Calu3 (cell line): ENCODE results near the gene PRKAR2B. TPM values are rescaled to one million over a fixed set of nuclear protein-coding genes. Genes with fewer than 3 reads are reported as not detected.

ENCODE experiments used
- BruUV-seq: library from RNA; stranded (reverse); fragments of 400-500 nt; replicated peaks from 2 replicates; lab custom pipeline; 2021; lab: Mats Ljungman, UMichigan
- CTCF ChIA-PET: fragments of 300-600 bp; sonication (Branson Sonifier 250); formaldehyde crosslinking; loops from one replicate; lab custom pipeline; 2022; ENCODE audit warnings: antibody characterized with exemption; lab: Charles Lee
- DNase-seq: peaks from one replicate; pipeline ENCODE4 v3.0.0; 2022
- H3K27ac Mint-ChIP-seq: one replicate; pipeline ENCODE4 v1.8.0; 2022; ENCODE audit warnings: mixed read lengths; ENCODE audit not compliant: unreplicated experiment
- H3K27me3 Mint-ChIP-seq: one replicate; pipeline ENCODE4 v1.8.0; 2022; ENCODE audit warnings: mixed read lengths; ENCODE audit not compliant: unreplicated experiment
- H3K36me3 Mint-ChIP-seq: one replicate; pipeline ENCODE4 v1.8.0; 2022; ENCODE audit warnings: mild to moderate bottlenecking, moderate library complexity, mixed read lengths; ENCODE audit not compliant: insufficient read depth, unreplicated experiment
- H3K4me1 Mint-ChIP-seq: one replicate; pipeline ENCODE4 v1.8.0; 2022; ENCODE audit warnings: mild to moderate bottlenecking, low read depth, mixed read lengths; ENCODE audit not compliant: unreplicated experiment
- H3K4me3 Mint-ChIP-seq: one replicate; pipeline ENCODE4 v1.8.0; 2022; ENCODE audit warnings: mild to moderate bottlenecking, low read depth, moderate library complexity, mixed read lengths; ENCODE audit not compliant: unreplicated experiment
- H3K9me3 Mint-ChIP-seq: one replicate; pipeline ENCODE4 v1.8.0; 2022; ENCODE audit warnings: low read depth, mixed read lengths; ENCODE audit not compliant: unreplicated experiment
- CTCF ChIP-seq: fragments of 200-600 bp; IDR thresholded peaks from one replicate; pipeline ENCODE4 v1.8.0; 2022; ENCODE audit warnings: antibody characterized with exemption; ENCODE audit not compliant: unreplicated experiment
- intact Hi-C: fragments of 100-400 bp; cut with micrococcal nuclease; formaldehyde crosslinking; loops from one replicate; pipeline ENCODE4 v1.10.0; 2022; ENCODE audit not compliant: unreplicated experiment
- total RNA-seq: library from RNA; stranded (reverse); gene quantifications from 2 replicates; pipeline ENCODE4 v1.2.3, GENCODE V29; 2022

PRKAR2B gene
- total RNA-seq, 1 experiment from 2014 or later, result 3.1 TPM

- no TSS peak for BruUV-seq
- Mint-ChIP-seq H3K36me3 (no peaks in the 10 kb centered on the region), H3K4me1 (no peaks in the 10 kb centered on the region), H3K27me3 (peaks cover 9% of the 10 kb centered on the region), H3K27ac (no peak overlapping the region), H3K4me3 (no peak overlapping the region), H3K9me3 (no peaks in the 10 kb centered on the region)
- TF ChIP-seq CTCF, result no peak
- DNase-seq, result no peak
- CTCF ChIA-PET, result interaction anchor here (0.7 kb wide), 1 partner anchor 45 kb away, joined by 3 read pairs; no protein-coding TSS in a partner anchor
- intact Hi-C loops, result no loop called here
Measured at GRCh38 chr7:107027208-107027607, 17.3 kb upstream of the PRKAR2B start.

GRCh38 chr7:107029061-107029763, 15.3 kb upstream of the PRKAR2B start:
- Mint-ChIP-seq H3K27me3 (peaks cover 16% of the 10 kb centered on the region), H3K36me3 (no peaks in the 10 kb centered on the region), H3K9me3 (no peaks in the 10 kb centered on the region), H3K27ac (no peak overlapping the region), H3K4me3 (no peak overlapping the region), H3K4me1 (no peaks in the 10 kb centered on the region)
- CTCF ChIA-PET, result interaction anchor here (0.8 kb wide), 1 partner anchor 39 kb away, joined by 3 read pairs; no protein-coding TSS in a partner anchor
- no peak for DNase-seq
- TF ChIP-seq CTCF, result no peak
- intact Hi-C loops, result no loop called here
- BruUV-seq, result no TSS peak

- intact Hi-C loops, result no loop called here
- peaks cover 16% of the 10 kb centered on the region for H3K27me3 Mint-ChIP-seq
- no peaks in the 10 kb centered on the region for H3K4me1 Mint-ChIP-seq
- no peak overlapping the region for H3K4me3 Mint-ChIP-seq
- no peaks in the 10 kb centered on the region for H3K36me3 Mint-ChIP-seq
- H3K9me3 Mint-ChIP-seq, result no peaks in the 10 kb centered on the region
- DNase-seq, result no peak
- CTCF ChIA-PET, result no interaction called here
- BruUV-seq, result no TSS peak
- no peak for TF ChIP-seq CTCF
- H3K27ac Mint-ChIP-seq, result no peak overlapping the region
Measured at GRCh38 chr7:107029764-107030286, 14.7 kb upstream of the PRKAR2B start.

- Mint-ChIP-seq H3K36me3 (no peaks in the 10 kb centered on the region), H3K27me3 (peaks cover 16% of the 10 kb centered on the region), H3K27ac (no peak overlapping the region), H3K9me3 (no peaks in the 10 kb centered on the region), H3K4me3 (no peak overlapping the region), H3K4me1 (no peaks in the 10 kb centered on the region)
- no TSS peak for BruUV-seq
- CTCF ChIA-PET, result no interaction called here
- TF ChIP-seq CTCF, result no peak
- no peak for DNase-seq
- intact Hi-C loops, result no loop called here
Measured at GRCh38 chr7:107032050-107032449, 12.5 kb upstream of the PRKAR2B start.
